IMR-90 (cell line): Measurements from ENCODE around the gene CAMTA1. TPM values are rescaled to one million over a fixed set of nuclear protein-coding genes. Genes with fewer than 3 reads are reported as not detected.

Source experiments
- ATAC-seq: fragments of 200-7000 bp; cut with Tn5 transposase; 2 replicates; pipeline ENCODE4 v1.9.1; 2020; ENCODE audit warnings: low read depth, mild to moderate bottlenecking, moderate library complexity
- BruUV-seq: library from RNA; stranded (reverse); fragments of 400-500 nt; replicated peaks from 2 replicates; lab custom pipeline; 2021; lab: Mats Ljungman, UMichigan
- CTCF ChIA-PET: fragments of 300-600 bp; formaldehyde crosslinking; extraction: SDS; loops from one replicate; lab custom pipeline; 2021; ENCODE audit warnings: antibody characterized with exemption; lab: Yijun Ruan, JAX
- POLR2A ChIA-PET: fragments of 300-600 bp; sonication (Branson Sonifier 250); formaldehyde crosslinking; loops from one replicate; lab custom pipeline; 2022; ENCODE audit warnings: antibody characterized with exemption; ENCODE audit not compliant: unreplicated experiment; lab: Charles Lee
- DNase-seq: peaks from one replicate; pipeline ENCODE4 v3.0.0; 2013
- H2AFZ ChIP-seq: replicated peaks from 2 replicates; pipeline ENCODE3; 2013; ENCODE audit warnings: low read length, mild to moderate bottlenecking; ENCODE audit not compliant: poor library complexity
- H2AK5ac ChIP-seq: 2 replicates; pipeline ENCODE4 v1.6.1; 2013; ENCODE audit warnings: low read depth, low read length, inconsistent platforms
- H2AK9ac ChIP-seq: replicated peaks from 2 replicates; pipeline ENCODE3; 2013; ENCODE audit warnings: mild to moderate bottlenecking, low read depth, low read length, moderate library complexity; ENCODE audit not compliant: poor library complexity
- H2BK120ac ChIP-seq: 2 replicates; pipeline ENCODE4 v1.6.1; 2013; ENCODE audit warnings: low read depth, low read length, inconsistent platforms
- H2BK15ac ChIP-seq: 3 replicates; pipeline ENCODE4 v1.6.1; 2013; ENCODE audit warnings: low read depth, low read length, inconsistent platforms
- H2BK20ac ChIP-seq: 2 replicates; pipeline ENCODE4 v1.6.1; 2013; ENCODE audit warnings: low read depth, mild to moderate bottlenecking, inconsistent platforms, low read length, moderate library complexity
- H2BK5ac ChIP-seq: 2 replicates; pipeline ENCODE4 v1.6.1; 2013; ENCODE audit warnings: mild to moderate bottlenecking, low read depth, low read length, inconsistent platforms; ENCODE audit not compliant: poor library complexity, severe bottlenecking
- H3K14ac ChIP-seq: replicated peaks from 2 replicates; pipeline ENCODE4 v1.6.1; 2013; ENCODE audit warnings: low read depth, low read length, inconsistent platforms
- H3K18ac ChIP-seq: 2 replicates; pipeline ENCODE4 v1.6.1; 2013; ENCODE audit warnings: low read depth, low read length, control low read depth
- H3K23ac ChIP-seq: 2 replicates; pipeline ENCODE4 v1.6.1; 2013; ENCODE audit warnings: low read depth, low read length, inconsistent platforms
- H3K27ac ChIP-seq: 2 replicates; pipeline ENCODE4 v1.5.1; 2013; ENCODE audit warnings: mild to moderate bottlenecking, control low read depth, low read length; ENCODE audit not compliant: insufficient read depth
- H3K27me3 ChIP-seq: 2 replicates; pipeline ENCODE4 v1.6.1; 2013; ENCODE audit warnings: low read length; ENCODE audit not compliant: control insufficient read depth, insufficient read depth
- H3K36me3 ChIP-seq: 2 replicates; pipeline ENCODE4 v1.6.1; 2013; ENCODE audit warnings: low read length, mixed read lengths; ENCODE audit not compliant: control insufficient read depth, insufficient read depth
- H3K4ac ChIP-seq: 2 replicates; pipeline ENCODE4 v1.6.1; 2013; ENCODE audit warnings: low read depth, low read length, inconsistent platforms
- H3K4me1 ChIP-seq: 2 replicates; pipeline ENCODE4 v1.6.1; 2013; ENCODE audit warnings: low read length, mixed read lengths; ENCODE audit not compliant: control insufficient read depth, insufficient read depth
- H3K4me2 ChIP-seq: 2 replicates; pipeline ENCODE4 v1.6.1; 2013; ENCODE audit warnings: low read depth, mild to moderate bottlenecking, control low read depth, low read length, moderate library complexity
- H3K4me3 ChIP-seq: 2 replicates; pipeline ENCODE4 v1.5.1; 2013; ENCODE audit warnings: low read depth, mild to moderate bottlenecking, control low read depth, low read length, moderate library complexity; ENCODE audit not compliant: insufficient read depth
- H3K56ac ChIP-seq: 2 replicates; pipeline ENCODE4 v1.6.1; 2013; ENCODE audit warnings: low read length, inconsistent platforms; ENCODE audit not compliant: insufficient read depth; ENCODE audit errors: extremely low read depth
- H3K79me1 ChIP-seq, 2 experiments: 2 replicates each; pipeline ENCODE4 v1.6.1; 2013; ENCODE audit warnings: low read length in 2 of 2, inconsistent platforms in 1 of 2, low read depth in 1 of 2
- H3K9ac ChIP-seq: 2 replicates; pipeline ENCODE4 v1.6.1; 2013; ENCODE audit warnings: low read depth, low read length, control low read depth
- H3K9me1 ChIP-seq: 2 replicates; pipeline ENCODE4 v1.6.1; 2013; ENCODE audit warnings: low read length, inconsistent platforms; ENCODE audit not compliant: insufficient read depth
- H3K9me3 ChIP-seq: 2 replicates; pipeline ENCODE4 v1.6.1; 2013; ENCODE audit warnings: low read length; ENCODE audit not compliant: control insufficient read depth, insufficient read depth
- H4K20me1 ChIP-seq: 2 replicates; pipeline ENCODE4 v1.6.1; 2013; ENCODE audit warnings: low read length, inconsistent platforms; ENCODE audit not compliant: insufficient read depth
- H4K5ac ChIP-seq: 2 replicates; pipeline ENCODE4 v1.6.1; 2013; ENCODE audit warnings: mild to moderate bottlenecking, low read depth, low read length, control low read depth
- H4K8ac ChIP-seq, 2 experiments: 2 replicates each; pipeline ENCODE4 v1.6.1; 2013; ENCODE audit warnings: low read depth in 2 of 2, low read length in 2 of 2, control low read depth in 1 of 2, inconsistent platforms in 1 of 2
- H4K91ac ChIP-seq: 2 replicates; pipeline ENCODE4 v1.6.1; 2013; ENCODE audit warnings: low read depth, low read length, inconsistent platforms; ENCODE audit not compliant: insufficient read depth
- BHLHE40 ChIP-seq: fragments of 150-350 bp; IDR thresholded peaks from 2 replicates; pipeline ENCODE4 v1.6.1; 2016; ENCODE audit warnings: mild to moderate bottlenecking, low read depth, low read length
- CEBPB ChIP-seq: IDR thresholded peaks from 2 replicates; pipeline ENCODE4 v1.6.1; 2012; ENCODE audit warnings: low read depth, low read length, improper control_type of control experiment
- CHD1 ChIP-seq: IDR thresholded peaks from 2 replicates; pipeline ENCODE4 v1.6.1; 2012; ENCODE audit warnings: low read depth, low read length, improper control_type of control experiment
- FOS ChIP-seq: fragments of 150-350 bp; IDR thresholded peaks from 2 replicates; pipeline ENCODE4 v1.6.1; 2016; ENCODE audit warnings: low read depth, low read length
- MAFK ChIP-seq: IDR thresholded peaks from 2 replicates; pipeline ENCODE4 v1.6.1; 2012; ENCODE audit warnings: low read depth, low read length, improper control_type of control experiment
- MAZ ChIP-seq: IDR thresholded peaks from 2 replicates; pipeline ENCODE4 v1.6.1; 2012; ENCODE audit warnings: low read depth, mild to moderate bottlenecking, low read length, improper control_type of control experiment, moderate library complexity, borderline replicate concordance
- MXI1 ChIP-seq: IDR thresholded peaks from 2 replicates; pipeline ENCODE4 v1.6.1; 2012; ENCODE audit warnings: low read depth, mild to moderate bottlenecking, low read length, moderate library complexity, borderline replicate concordance
- NFE2L2 ChIP-seq: fragments of 150-350 bp; IDR thresholded peaks from 2 replicates; pipeline ENCODE4 v1.6.1; 2016; ENCODE audit warnings: low read depth, mild to moderate bottlenecking, low read length
- POLR2A ChIP-seq: IDR thresholded peaks from 2 replicates; pipeline ENCODE4 v1.6.1; 2012; ENCODE audit warnings: mild to moderate bottlenecking, low read depth, low read length
- RAD21 ChIP-seq: IDR thresholded peaks from 2 replicates; pipeline ENCODE4 v1.6.1; 2012; ENCODE audit warnings: low read length, improper control_type of control experiment
- RCOR1 ChIP-seq: IDR thresholded peaks from 2 replicates; pipeline ENCODE4 v1.6.1; 2012; ENCODE audit warnings: mild to moderate bottlenecking, low read length, improper control_type of control experiment; ENCODE audit not compliant: insufficient replicate concordance
- RFX5 ChIP-seq: IDR thresholded peaks from 2 replicates; pipeline ENCODE4 v1.8.0; 2012; ENCODE audit warnings: low read depth, mild to moderate bottlenecking, low read length, moderate library complexity
- SMC3 ChIP-seq: fragments of 150-350 bp; IDR thresholded peaks from 2 replicates; pipeline ENCODE4 v1.6.1; 2016; ENCODE audit warnings: low read depth, mild to moderate bottlenecking, antibody characterized with exemption, low read length, moderate library complexity
- WGBS, 2 experiments: methylation state at CpG; one replicate each; pipeline versions ENCODE4 v1.1.5 to v1.1.7; 2013; ENCODE audit warnings: missing lambda C conversion rate in 2 of 2; ENCODE audit not compliant: insufficient read length in 1 of 2; ENCODE audit errors: extremely low coverage in 2 of 2; 5-methylcytosine and 5-hydroxymethylcytosine counted together
- dilution Hi-C: fragments of 300-500 bp; cut with HindIII; formaldehyde crosslinking; loops from one replicate; pipeline ENCODE4 v1.14.3; 2018; ENCODE audit warnings: low sequenced_read_pairs; ENCODE audit not compliant: unreplicated experiment
- in situ Hi-C: fragments of 300-500 bp; cut with MboI; formaldehyde crosslinking; loops from 3 replicates; pipeline ENCODE4 v1.14.3; 2019; ENCODE audit warnings: low sequenced_read_pairs, inconsistent platforms, mixed read lengths
- intact Hi-C: fragments of 100-400 bp; cut with micrococcal nuclease; formaldehyde crosslinking; loops from 2 replicates; pipeline ENCODE4 v1.10.0; 2022
- polyA plus RNA-seq, 3 experiments: library from polyadenylated mRNA; depleted of rRNA; stranded (reverse); fragments of >200 nt; gene quantifications; 2 replicates each; pipeline ENCODE4 v1.2.3, GENCODE V29; 2012; ENCODE audit warnings: low replicate concordance in 1 of 3
- total RNA-seq: library from RNA; depleted of rRNA; stranded (reverse); fragments of >200 nt; gene quantifications from 2 replicates; pipeline ENCODE4 v1.2.3, GENCODE V29; 2012
- TF ChIP-seq, protein P1 (sequence below): fragments of 150-350 bp; IDR thresholded peaks from 2 replicates; pipeline ENCODE4 v1.6.1; 2016; ENCODE audit warnings: low read depth, mild to moderate bottlenecking, low read length, moderate library complexity, borderline replicate concordance
- TF ChIP-seq, protein P2 (sequence below): fragments of 150-350 bp; IDR thresholded peaks from 2 replicates; pipeline ENCODE4 v1.6.1; 2017; ENCODE audit warnings: mild to moderate bottlenecking, antibody characterized with exemption, low read length, low read depth
- TF ChIP-seq, protein P3 (sequence below): conservative IDR thresholded peaks from 2 replicates; pipeline ENCODE4 v1.5.1; 2012; ENCODE audit warnings: mild to moderate bottlenecking, low read depth, low read length, improper control_type of control experiment

The CAMTA1 gene
- total and polyA plus RNA-seq, 2 of the 4 experiments (the other 2 are of a cell fraction) = 35.5 to 74.3 TPM

DNA sequence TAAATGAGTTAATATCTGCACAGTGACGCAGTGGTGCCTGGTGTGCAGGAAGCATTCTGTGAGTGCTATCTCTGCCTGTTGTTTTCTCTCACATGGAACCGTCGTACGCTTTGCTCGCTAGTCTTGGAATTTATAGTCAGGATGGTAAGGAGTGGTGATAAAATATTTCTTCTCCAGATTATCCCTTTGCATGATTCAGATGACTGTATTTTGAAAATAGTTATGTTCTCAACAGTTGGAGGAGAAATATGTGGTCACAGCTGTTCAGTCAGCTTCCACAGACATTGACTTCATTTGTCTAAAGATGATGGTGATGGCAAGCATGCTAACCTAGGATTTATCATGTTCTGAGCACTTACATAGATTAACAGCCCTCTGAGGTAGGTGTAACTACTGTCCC, 944.5 kb downstream of the CAMTA1 start:
- no CpG with 5 or more reads among the region's 5 CpGs for WGBS, 2 experiments
- Histone ChIP-seq H4K91ac (no peak overlapping the region), H2BK15ac (no peak overlapping the region), H3K9me3 (no peaks in the 10 kb centered on the region), H2AK5ac (no peak overlapping the region), H2BK20ac (no peak overlapping the region), H4K5ac (no peak overlapping the region), H3K36me3 (no peaks in the 10 kb centered on the region), H3K79me1 (no peaks in the 10 kb centered on the region), H3K27me3 (peaks cover 38% of the 10 kb centered on the region), H3K18ac (no peak overlapping the region), H3K56ac (no peak overlapping the region), H2BK5ac (no peak overlapping the region), H4K8ac (no peak overlapping the region), H3K27ac (no peak overlapping the region), H2BK120ac (no peak overlapping the region), H3K9me1 (no peaks in the 10 kb centered on the region), H3K4me1 (no peaks in the 10 kb centered on the region), H3K14ac (no peak overlapping the region), H3K23ac (no peak overlapping the region), H3K4ac (no peak overlapping the region), H3K4me3 (no peak overlapping the region), H4K20me1 (no peaks in the 10 kb centered on the region), H3K4me2 (no peak overlapping the region), H2AK9ac (no peak overlapping the region), H3K9ac (no peak overlapping the region), H2AFZ (no peak overlapping the region)
- dilution Hi-C loops = no loop called here
- DNase-seq (no peak), ATAC-seq (no peak)
- in situ Hi-C loops = no loop called here
- TF ChIP-seq SMC3 (no peak), CHD1 (no peak), POLR2A (no peak), BHLHE40 (no peak), MAFK (no peak), RCOR1 (no peak), NFE2L2 (no peak), FOS (no peak), RAD21 (no peak), CEBPB (no peak), MAZ (no peak), RFX5 (no peak), MXI1 (no peak)
- TF ChIP-seq, protein P1, sequence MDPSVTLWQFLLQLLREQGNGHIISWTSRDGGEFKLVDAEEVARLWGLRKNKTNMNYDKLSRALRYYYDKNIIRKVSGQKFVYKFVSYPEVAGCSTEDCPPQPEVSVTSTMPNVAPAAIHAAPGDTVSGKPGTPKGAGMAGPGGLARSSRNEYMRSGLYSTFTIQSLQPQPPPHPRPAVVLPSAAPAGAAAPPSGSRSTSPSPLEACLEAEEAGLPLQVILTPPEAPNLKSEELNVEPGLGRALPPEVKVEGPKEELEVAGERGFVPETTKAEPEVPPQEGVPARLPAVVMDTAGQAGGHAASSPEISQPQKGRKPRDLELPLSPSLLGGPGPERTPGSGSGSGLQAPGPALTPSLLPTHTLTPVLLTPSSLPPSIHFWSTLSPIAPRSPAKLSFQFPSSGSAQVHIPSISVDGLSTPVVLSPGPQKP = no peak
- TF ChIP-seq, protein P2, sequence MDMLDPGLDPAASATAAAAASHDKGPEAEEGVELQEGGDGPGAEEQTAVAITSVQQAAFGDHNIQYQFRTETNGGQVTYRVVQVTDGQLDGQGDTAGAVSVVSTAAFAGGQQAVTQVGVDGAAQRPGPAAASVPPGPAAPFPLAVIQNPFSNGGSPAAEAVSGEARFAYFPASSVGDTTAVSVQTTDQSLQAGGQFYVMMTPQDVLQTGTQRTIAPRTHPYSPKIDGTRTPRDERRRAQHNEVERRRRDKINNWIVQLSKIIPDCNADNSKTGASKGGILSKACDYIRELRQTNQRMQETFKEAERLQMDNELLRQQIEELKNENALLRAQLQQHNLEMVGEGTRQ = no peak
- TF ChIP-seq, protein P3, sequence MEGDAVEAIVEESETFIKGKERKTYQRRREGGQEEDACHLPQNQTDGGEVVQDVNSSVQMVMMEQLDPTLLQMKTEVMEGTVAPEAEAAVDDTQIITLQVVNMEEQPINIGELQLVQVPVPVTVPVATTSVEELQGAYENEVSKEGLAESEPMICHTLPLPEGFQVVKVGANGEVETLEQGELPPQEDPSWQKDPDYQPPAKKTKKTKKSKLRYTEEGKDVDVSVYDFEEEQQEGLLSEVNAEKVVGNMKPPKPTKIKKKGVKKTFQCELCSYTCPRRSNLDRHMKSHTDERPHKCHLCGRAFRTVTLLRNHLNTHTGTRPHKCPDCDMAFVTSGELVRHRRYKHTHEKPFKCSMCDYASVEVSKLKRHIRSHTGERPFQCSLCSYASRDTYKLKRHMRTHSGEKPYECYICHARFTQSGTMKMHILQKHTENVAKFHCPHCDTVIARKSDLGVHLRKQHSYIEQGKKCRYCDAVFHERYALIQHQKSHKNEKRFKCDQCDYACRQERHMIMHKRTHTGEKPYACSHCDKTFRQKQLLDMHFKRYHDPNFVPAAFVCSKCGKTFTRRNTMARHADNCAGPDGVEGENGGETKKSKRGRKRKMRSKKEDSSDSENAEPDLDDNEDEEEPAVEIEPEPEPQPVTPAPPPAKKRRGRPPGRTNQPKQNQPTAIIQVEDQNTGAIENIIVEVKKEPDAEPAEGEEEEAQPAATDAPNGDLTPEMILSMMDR = no peak
- ChIA-PET POLR2A (no interaction called here), CTCF (no interaction called here)
- BruUV-seq = no TSS peak
- intact Hi-C loops = no loop called here
